Prostate gland (tissue), 2 donors: ENCODE results near the gene IKBKG.

Experiments used
- CTCF ChIP-seq, 4 experiments: fragments of 200-600 bp in 2 of 4; fragments of 450-650 bp in 2 of 4; sonication (generic) in 2 of 4; IDR thresholded peaks; 1 replicate in 3 of 4; 2 replicates in 1 of 4; pipeline ENCODE4 v1.5.1; 2016 to 2019; ENCODE audit warnings: antibody characterized with exemption in 4 of 4, mild to moderate bottlenecking in 2 of 4, moderate library complexity in 2 of 4
- POLR2A ChIP-seq: fragments of 450-650 bp; IDR thresholded peaks from one replicate; pipeline ENCODE4 v1.6.1; 2016; ENCODE audit warnings: antibody characterized with exemption, mild to moderate bottlenecking

DNA sequence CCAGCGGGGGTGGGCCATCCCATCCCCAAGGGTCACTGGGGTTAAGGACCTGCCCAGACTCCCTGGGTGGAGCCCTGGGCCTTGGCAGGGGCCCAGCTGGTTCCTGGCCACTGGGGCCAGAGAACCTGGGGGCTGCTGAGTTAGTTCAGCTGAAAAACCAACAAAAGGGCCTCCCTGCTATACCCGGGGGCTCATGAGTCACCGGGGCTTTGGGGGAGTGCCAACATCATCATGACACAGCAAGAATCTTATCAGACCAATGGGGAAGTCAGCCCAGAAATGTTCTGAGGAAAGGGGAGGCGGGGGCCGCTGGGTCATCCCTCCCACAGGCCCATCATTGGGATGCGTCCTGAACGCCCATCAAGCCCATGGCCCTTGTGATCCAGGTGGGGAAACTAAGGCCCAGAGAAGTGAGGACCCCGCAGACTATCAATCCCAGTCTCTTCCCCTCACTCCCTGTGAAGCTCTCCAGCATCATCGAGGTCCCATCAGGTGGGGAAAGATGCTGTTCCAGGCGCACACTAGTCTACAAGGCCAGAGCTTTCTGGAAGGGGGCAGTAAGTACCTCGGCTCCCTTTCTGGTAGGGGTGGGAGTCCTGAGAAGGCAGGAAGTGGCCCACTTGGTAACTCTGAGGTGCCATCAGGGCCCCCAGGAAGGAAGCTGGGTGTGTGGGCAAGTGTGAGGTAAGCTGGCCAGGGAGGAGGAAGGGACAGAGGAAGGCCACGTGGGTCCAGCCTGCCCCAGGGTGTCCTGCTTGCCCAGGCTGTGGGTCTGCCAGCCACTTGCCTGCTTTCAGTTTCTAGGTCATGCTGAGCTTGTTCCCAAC is 5.3 kb upstream of the IKBKG start:
- no peak for TF ChIP-seq CTCF (IDR thresholded peaks at IDR 0.05)
- no peak for TF ChIP-seq POLR2A
